Stimulated activated CD4-positive, alpha-beta T cell treated with anti-CD3 and anti-CD28 coated beads, Interleukin-1b, Interleukin-23, amount 100 ng/mL, for 1 hour (primary cell): ENCODE measurements around the gene PSMD8.
"Not testable (repeated sequence)": the region's sequence is repeated elsewhere in the genome, so short reads cannot be mapped to it uniquely, and the experiment has no call there.

Source experiments
- DNase-seq, 2 donors: peaks; one replicate each; pipeline ENCODE4 v3.0.0-alpha.2; 2020; ENCODE audit warnings: low read depth in 2 of 2

Gene PSMD8

GRCh38 chr19:38362076-38362945 lies 12.1 kb upstream of the PSMD8 start:
- peak; percentile 21 to 55 for DNase-seq

- not testable (repeated sequence) for DNase-seq
Measured at GRCh38 chr19:38362946-38363688, 11.3 kb upstream of the PSMD8 start.

GRCh38 chr19:38367041-38367440 lies 7.3 kb upstream of the PSMD8 start:
- no peak for DNase-seq

- no peak for DNase-seq
Measured at GRCh38 chr19:38369584-38369983, 4.8 kb upstream of the PSMD8 start.

- no peak for DNase-seq
Measured at GRCh38 chr19:38370299-38370698, 4.1 kb upstream of the PSMD8 start.

- no peak for DNase-seq
Measured at GRCh38 chr19:38371081-38371480, 3.3 kb upstream of the PSMD8 start.

- no peak for DNase-seq
Measured at GRCh38 chr19:38373907-38374331, 452 bp upstream of the PSMD8 start.

- no peak for DNase-seq
Measured at GRCh38 chr19:38375098-38375493, 725 bp downstream of the PSMD8 start.

- no peak for DNase-seq
Measured at GRCh38 chr19:38375748-38376147, 1.4 kb downstream of the PSMD8 start.

GRCh38 chr19:38376576-38376975 lies 2.2 kb downstream of the PSMD8 start:
- no peak for DNase-seq

GRCh38 chr19:38377052-38377451 lies 2.7 kb downstream of the PSMD8 start:
- DNase-seq = no peak

GRCh38 chr19:38378866-38379265 lies 4.5 kb downstream of the PSMD8 start:
- DNase-seq = no peak

- no peak for DNase-seq
Measured at GRCh38 chr19:38381138-38381537, 6.8 kb downstream of the PSMD8 start.

- no peak for DNase-seq
Measured at GRCh38 chr19:38383184-38383583, 8.8 kb downstream of the PSMD8 start.

GRCh38 chr19:38383743-38384142 lies 9.4 kb downstream of the PSMD8 start:
- no peak for DNase-seq

GRCh38 chr19:38384209-38385027 lies 10.0 kb downstream of the PSMD8 start:
- no peak for DNase-seq

GRCh38 chr19:38385057-38385803 lies 10.9 kb downstream of the PSMD8 start:
- no peak for DNase-seq

GRCh38 chr19:38385804-38386257 lies 11.5 kb downstream of the PSMD8 start:
- no peak for DNase-seq

GRCh38 chr19:38386300-38386970 lies 12.1 kb downstream of the PSMD8 start:
- no peak for DNase-seq

- no peak for DNase-seq
Measured at GRCh38 chr19:38386971-38387549, 12.7 kb downstream of the PSMD8 start.
